ENCODE measurements around the gene PIMREG. TPM values are rescaled to one million over a fixed set of nuclear protein-coding genes. Genes with fewer than 3 reads are reported as not detected.
A peak's percentile ranks its signal among the peaks of the same experiment; 100 is the strongest.

PIMREG gene
- total and polyA plus RNA-seq, 2 experiments from 2014 or later: 11.3 to 70.6 TPM

DNA sequence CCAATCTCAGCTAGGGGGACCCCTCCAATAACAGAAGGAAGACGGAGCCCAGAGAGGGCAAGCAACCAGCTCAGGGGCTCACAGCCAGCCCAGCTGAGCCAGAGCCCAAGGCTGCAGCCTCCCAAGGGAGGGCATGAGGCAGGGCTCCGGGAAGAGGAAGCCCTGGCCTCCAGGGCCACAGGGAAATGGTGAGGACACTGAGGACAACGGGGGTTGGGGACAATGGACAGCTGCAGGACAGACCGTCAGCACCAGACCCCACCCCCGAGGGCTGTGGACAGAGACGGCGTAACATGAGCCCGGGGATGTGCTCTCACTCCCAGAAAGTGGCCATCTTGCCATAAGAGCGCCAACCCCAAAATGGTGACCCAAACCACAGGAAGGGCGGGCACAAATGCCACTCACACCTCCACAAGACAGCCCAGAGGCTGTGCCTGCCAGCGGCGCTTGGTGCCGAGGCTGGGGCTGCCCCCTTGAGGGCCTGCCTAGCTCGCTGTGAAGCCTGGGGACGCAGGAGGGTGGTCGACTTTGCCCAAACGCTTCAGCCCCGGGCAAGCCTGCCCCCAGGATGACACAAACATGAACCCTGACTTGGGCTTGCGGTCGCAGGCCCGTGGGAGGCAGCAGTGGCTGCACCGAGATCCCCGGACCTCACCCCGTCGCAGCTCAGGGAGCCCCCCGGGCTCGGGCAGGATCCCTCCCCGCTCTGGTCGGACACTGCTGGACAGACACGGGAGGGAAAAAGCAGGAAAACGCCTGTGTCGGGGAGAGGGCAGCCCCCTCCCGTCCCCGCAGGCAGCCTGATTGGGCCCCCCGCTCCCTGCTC is 10.5 kb downstream of the PIMREG start:
- DNase-seq (ENCODE audit: low read depth in 1 of 2, low spot score in 1 of 2): no peak
- Histone ChIP-seq H3K9me3 (ENCODE audit: low read depth) (no peaks in the 10 kb centered on the region), H3K4me1 (ENCODE audit: low read depth) (peaks cover 7% of the 10 kb centered on the region), H3K27me3 (no peaks in the 10 kb centered on the region), H3K27ac (no peak overlapping the region), H3K36me3 (no peaks in the 10 kb centered on the region), H3K4me3 (no peak overlapping the region)
- TF ChIP-seq, protein P1, sequence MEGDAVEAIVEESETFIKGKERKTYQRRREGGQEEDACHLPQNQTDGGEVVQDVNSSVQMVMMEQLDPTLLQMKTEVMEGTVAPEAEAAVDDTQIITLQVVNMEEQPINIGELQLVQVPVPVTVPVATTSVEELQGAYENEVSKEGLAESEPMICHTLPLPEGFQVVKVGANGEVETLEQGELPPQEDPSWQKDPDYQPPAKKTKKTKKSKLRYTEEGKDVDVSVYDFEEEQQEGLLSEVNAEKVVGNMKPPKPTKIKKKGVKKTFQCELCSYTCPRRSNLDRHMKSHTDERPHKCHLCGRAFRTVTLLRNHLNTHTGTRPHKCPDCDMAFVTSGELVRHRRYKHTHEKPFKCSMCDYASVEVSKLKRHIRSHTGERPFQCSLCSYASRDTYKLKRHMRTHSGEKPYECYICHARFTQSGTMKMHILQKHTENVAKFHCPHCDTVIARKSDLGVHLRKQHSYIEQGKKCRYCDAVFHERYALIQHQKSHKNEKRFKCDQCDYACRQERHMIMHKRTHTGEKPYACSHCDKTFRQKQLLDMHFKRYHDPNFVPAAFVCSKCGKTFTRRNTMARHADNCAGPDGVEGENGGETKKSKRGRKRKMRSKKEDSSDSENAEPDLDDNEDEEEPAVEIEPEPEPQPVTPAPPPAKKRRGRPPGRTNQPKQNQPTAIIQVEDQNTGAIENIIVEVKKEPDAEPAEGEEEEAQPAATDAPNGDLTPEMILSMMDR (IDR thresholded peaks at IDR 0.05; ENCODE audit: low read depth, low read length): no peak

DNA sequence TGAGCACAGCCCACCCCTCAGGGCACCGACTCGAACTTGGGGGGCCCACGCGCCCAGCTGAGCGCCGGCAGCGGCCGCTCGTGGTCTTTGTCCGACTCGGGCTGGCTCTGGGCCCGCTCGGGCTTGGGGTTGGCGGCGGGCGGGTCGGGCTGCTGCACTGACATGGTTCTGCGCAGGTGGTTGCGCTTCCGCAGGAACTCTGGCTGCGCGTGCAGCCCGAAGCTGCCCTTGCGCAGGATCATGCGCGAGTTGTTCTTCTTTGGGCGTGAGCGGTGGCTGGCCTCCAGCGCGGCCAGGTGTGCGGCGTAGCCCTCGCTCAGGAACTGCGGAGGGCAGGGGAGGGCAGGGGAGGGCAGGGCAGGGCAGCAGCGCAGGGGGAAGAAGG is 11.1 kb downstream of the PIMREG start:
- DNase-seq (ENCODE audit: low read depth in 1 of 2, low spot score in 1 of 2): peak; percentile 46

DNA sequence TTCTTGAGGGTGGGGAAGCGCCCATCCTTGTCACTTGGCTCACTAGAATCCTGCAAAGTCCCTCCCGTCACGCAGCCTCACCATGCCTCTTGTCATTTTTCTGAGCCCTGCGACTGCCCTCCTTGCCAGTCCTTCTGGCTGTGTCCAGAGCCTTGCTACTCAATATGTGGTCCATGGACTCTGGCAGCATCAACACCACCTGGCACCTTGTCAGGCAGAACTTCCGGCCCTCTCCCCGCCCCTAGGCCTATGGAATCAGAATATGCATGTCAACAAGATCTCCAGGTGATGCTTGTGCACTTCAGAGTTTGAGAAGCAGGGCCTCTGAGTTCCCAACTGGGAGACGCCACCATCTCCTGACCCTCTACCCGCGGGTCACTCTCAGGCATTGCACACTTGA is 12.1 kb downstream of the PIMREG start:
- no peaks in the 10 kb centered on the region for H3K9me3 ChIP-seq (ENCODE audit: low read depth)
- TF ChIP-seq, protein P1 (IDR thresholded peaks at IDR 0.05; ENCODE audit: low read depth, low read length): no peak
- peaks cover 10% of the 10 kb centered on the region for H3K4me1 ChIP-seq (ENCODE audit: low read depth)
- H3K36me3 ChIP-seq: no peaks in the 10 kb centered on the region
- H3K27me3 ChIP-seq: no peaks in the 10 kb centered on the region
- H3K4me3 ChIP-seq: no peak overlapping the region
- H3K27ac ChIP-seq: no peak overlapping the region
- DNase-seq (ENCODE audit: low read depth in 1 of 2, low spot score in 1 of 2): no peak

More for the DNA sequence above, 11.1 kb downstream of the PIMREG start:
- Histone ChIP-seq H3K4me1 (ENCODE audit: low read depth) (peaks cover 7% of the 10 kb centered on the region), H3K9me3 (ENCODE audit: low read depth) (no peaks in the 10 kb centered on the region), H3K27me3 (no peaks in the 10 kb centered on the region), H3K4me3 (no peak overlapping the region), H3K36me3 (no peaks in the 10 kb centered on the region), H3K27ac (no peak overlapping the region)
- TF ChIP-seq, protein P1 (IDR thresholded peaks at IDR 0.05; ENCODE audit: low read depth, low read length): no peak

DNA sequence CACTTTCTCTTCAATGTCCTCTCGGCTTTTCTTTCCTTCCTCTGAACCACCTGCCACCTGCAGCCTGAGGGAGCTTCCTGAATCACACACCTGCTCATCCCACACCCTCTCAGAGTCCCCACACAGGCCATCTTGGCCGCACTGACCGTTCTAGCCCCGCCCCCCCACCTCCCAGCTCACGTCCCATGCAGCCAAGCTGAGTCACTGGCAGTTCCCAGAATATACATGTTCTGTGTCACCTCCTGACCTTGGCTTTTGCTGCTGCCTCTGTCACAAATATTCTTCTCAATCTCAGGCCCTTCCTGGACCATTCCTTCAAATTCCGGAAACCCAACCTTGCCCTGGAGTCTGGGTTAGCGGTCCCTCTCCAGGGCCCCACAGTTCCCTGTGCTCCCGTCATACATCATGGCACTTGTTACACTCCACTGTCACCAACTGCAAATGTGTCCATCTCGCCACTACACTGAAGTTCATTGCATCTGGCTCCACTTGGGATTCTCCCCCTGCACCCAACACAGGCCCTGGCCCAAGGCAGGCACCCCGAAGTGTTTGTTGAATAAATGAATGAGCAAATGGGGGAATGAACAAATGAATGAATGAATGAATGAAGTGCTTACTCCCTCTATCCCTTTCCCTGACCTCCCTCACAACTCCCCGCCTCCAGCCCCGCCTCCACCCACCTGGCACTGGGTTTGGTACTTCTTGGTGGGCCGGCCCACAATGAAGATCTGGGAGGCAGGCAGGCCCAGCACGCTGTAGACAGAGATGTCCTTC is 12.8 kb downstream of the PIMREG start:
- no peak overlapping the region for H3K4me3 ChIP-seq
- peaks cover 10% of the 10 kb centered on the region for H3K4me1 ChIP-seq (ENCODE audit: low read depth)
- no peaks in the 10 kb centered on the region for H3K36me3 ChIP-seq
- TF ChIP-seq, protein P1 (IDR thresholded peaks at IDR 0.05; ENCODE audit: low read depth, low read length): no peak
- no peaks in the 10 kb centered on the region for H3K9me3 ChIP-seq (ENCODE audit: low read depth)
- peak in 1 of 2 donors; percentile 48 for DNase-seq (ENCODE audit: low read depth in 1 of 2, low spot score in 1 of 2)
- no peak overlapping the region for H3K27ac ChIP-seq
- H3K27me3 ChIP-seq: no peaks in the 10 kb centered on the region

DNA sequence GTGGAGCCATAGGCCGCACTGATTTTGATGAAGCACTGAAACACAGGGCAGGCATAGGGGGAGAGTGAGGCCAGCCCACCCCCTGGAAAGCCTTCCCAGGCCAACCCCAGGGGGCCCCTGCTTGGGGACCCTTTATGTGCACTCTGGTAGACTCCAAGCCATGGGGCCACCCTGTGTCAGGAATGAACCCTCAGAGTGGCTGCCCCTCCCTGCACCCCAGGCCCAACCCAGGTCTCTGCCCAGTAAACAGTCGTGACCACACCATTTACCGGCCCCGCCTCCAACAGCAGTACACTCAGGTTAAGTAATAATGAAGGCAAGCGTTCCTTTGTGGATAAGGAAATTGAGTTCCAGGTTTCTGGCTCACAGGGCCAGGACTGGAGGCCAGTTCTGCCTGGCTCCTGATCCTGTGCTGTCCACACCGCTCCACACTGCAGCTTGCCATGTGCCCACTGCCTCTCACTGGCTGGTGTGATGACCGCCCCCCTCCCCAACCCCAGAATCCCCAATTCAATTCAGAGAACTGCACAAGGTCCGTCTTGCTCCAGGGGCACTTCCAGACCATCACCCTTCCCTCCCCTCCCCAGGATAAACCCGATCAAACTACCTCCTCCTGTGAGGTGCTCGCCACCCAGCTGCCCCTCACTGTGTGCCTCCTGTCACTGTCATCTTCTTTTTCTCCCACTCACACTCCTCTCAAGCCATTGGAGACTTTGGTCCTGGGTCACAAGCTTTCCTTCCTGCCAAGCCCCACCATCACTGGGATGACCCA is 13.6 kb downstream of the PIMREG start:
- no peaks in the 10 kb centered on the region for H3K36me3 ChIP-seq
- no peaks in the 10 kb centered on the region for H3K27me3 ChIP-seq
- no peak for DNase-seq (ENCODE audit: low read depth in 1 of 2, low spot score in 1 of 2)
- H3K27ac ChIP-seq: no peak overlapping the region
- TF ChIP-seq, protein P1 (IDR thresholded peaks at IDR 0.05; ENCODE audit: low read depth, low read length): no peak
- H3K9me3 ChIP-seq (ENCODE audit: low read depth): no peaks in the 10 kb centered on the region
- H3K4me1 ChIP-seq (ENCODE audit: low read depth): peaks cover 10% of the 10 kb centered on the region
- no peak overlapping the region for H3K4me3 ChIP-seq

Measured in cardiac muscle cell (in vitro differentiated cells and primary cell).